ENCODE data around the gene CCDC179.

DNA sequence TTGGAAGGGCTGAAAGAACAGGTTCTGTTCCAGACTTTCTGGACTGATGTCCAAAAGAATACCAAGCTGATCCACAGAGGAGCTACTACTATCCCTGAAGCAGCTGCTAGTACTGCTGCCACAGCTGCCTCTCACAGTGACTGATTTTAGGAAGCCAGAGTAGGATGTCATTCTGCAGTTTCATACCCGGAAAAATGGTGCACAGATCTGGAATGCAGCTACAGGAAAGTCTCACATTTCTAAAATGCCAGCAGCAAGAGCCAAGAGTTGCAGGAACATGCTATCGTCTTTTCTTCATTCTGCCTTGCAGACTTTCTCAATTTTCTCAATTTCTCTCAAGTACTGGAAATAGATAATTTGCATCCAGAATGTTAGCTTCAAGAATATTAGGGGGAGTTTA lies 19.4 kb upstream of the CCDC179 start:
- TF ChIP-seq, protein P1, sequence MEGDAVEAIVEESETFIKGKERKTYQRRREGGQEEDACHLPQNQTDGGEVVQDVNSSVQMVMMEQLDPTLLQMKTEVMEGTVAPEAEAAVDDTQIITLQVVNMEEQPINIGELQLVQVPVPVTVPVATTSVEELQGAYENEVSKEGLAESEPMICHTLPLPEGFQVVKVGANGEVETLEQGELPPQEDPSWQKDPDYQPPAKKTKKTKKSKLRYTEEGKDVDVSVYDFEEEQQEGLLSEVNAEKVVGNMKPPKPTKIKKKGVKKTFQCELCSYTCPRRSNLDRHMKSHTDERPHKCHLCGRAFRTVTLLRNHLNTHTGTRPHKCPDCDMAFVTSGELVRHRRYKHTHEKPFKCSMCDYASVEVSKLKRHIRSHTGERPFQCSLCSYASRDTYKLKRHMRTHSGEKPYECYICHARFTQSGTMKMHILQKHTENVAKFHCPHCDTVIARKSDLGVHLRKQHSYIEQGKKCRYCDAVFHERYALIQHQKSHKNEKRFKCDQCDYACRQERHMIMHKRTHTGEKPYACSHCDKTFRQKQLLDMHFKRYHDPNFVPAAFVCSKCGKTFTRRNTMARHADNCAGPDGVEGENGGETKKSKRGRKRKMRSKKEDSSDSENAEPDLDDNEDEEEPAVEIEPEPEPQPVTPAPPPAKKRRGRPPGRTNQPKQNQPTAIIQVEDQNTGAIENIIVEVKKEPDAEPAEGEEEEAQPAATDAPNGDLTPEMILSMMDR (IDR thresholded peaks at IDR 0.05 in 8 of 11, conservative IDR thresholded peaks at IDR 0.05 in 3 of 11), result no peak
- no peak for TF ChIP-seq POLR2A (IDR thresholded peaks at IDR 0.05)
